ENCODE results near the gene CD9.

CD9 gene

DNA sequence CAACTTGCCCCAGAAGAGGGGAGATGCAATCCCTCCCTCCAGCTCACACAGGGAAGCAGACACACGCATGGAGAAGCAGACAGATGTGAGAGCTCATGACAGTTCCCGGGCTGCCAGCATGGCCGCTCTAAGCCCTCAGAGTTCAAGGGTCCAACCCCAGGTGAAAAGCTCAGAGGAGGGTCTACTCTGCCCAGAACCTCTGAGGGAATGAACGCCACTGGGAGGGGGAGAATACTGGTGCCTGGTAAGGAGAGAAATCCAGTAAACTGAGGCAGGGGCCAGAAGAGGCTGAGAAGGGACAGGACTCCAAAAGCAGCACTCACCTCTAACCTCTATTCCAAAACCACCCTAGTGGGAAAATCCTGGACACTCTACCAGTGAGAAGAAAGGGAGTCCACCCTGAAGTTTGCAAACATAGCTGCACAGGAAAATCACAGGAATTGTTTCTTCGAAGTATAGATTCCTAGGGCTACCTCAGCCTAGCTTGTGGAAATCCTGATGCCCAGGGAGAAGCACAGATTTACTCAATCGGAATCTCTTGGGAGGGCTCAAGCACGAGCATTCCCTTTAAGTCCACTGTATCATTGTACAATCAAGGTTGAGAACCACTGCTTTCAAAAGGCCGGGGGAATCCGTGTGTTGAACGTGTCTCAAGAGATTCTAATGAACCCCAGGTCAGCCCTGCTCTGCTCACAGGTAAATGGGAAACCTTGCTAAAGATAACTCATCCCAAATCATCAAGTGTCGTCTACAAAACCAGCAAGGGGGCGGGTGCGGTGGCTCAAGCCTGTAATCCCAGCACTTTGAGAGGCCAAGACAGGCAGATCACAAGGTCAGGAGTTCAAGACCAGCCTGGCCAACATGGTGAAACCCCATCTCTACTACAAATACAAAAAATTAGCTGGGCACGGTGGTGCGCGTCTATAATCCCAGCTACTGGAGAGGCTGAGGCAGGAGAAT, 76.0 kb downstream of the CD9 start:
- DNase-seq (ENCODE audit: low spot score) = no peak

DNA sequence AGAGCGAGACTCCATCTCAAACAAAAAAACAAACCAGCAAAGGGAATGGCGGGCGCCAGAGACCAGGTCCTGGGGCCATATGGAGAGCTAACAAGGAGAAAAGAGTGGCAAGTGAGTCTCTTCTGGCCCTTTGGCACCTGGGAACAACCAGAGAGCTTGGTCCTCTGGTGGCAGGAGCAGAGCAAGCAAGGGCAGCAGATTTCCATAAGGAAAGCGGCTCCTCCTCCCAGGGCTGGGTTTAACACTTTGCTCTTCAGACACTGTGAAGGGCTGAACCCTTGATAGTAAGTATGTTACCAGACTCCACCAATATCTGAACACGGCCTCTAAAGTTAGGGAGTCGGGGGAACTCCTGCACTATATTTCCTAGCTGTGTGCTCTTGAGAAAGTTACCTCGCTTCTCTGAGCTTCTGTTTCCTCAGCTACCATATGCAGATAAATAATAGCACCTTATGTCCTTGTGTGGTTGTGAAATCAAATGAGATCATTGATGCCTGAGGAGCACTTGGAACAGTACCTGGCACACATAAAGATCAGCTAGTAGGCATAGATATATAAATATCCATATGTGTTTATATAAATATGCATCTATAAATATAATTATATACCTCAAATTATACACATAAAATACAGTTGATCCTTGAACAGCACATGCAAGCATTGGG, 76.9 kb downstream of the CD9 start:
- DNase-seq (ENCODE audit: low spot score) = peak; percentile 73

DNA sequence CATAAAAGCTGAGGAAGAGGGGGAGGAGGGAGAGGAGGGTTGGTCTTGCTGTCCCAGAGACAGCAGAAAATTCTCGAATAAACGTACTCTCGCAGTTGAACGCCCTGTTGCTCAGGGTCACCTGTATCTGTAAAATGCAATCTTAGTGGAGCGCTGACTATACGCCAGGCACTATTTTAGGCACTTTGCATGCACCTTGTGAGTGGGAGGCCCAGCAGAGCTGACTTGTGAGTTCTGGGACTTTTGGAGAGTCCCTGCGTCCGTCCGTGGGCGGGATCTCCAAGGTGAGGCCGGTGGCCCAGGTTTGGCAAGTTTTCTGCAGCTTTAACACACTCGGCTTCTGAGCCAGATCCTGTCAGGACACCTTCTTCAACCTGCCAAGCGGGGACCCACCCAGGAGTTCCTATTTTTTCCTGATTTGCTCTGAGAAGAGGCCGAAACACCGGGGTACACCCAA, 77.8 kb downstream of the CD9 start:
- peak; percentile 60 for DNase-seq (ENCODE audit: low spot score)

DNA sequence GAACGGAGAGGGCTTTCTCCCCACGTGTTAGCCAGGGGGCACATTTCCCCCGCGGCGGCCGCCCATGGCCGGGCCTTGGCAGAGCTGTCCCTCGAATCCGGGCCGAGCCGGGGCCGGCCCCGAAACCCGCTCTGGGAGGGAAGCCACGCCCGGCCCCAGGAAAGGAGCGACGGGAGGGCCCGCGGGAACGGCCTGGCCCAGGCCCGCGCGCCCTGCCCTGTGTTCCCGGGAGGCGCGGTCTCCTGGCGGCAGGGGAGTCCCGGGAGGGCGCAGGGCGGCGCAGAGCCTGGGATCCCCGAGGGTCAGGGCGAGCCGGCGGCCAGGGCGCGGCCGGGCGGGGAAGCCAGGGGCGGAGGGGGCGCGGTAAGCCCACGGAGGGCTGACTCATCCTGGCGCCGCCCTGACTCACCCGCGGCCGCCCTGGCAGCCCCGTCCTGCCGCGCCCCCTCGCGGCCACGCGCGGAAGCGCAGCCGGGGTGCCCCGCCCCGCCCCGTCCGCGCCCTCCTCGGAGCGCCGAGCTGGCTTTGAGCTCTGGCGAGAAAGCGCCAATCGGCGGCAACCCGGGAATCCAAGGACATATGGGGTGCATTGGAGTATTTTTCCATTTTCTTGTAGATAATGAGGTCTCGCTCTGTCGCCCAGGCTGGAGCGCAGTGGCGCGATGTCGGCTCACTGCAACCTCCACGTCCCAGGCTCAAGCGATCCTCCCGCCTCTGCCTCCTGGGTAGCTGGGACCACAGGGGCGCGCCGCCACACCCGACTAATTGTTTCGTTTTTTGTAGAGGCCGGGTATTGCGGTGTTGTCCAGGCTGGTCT, 78.4 kb downstream of the CD9 start:
- peak; percentile 97 for DNase-seq (ENCODE audit: low spot score)

DNA sequence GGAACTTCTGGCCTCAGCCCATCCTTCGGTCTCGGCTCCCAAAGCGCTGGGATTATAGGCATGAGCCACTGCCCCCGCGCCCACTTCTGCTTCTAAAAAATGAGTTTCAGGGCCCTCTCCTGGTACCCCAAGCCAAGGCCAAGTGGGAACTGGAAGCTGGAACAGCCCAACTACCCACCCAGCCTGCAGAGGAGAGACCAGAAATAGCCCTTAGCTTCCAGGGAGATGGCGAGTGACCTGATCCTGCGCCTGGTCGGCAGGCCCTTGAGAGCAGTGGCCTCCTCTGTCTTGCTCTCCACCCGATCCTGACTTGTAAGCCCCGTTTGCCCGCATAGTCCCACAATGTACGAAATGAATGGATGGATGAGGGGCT, 79.0 kb downstream of the CD9 start:
- DNase-seq (ENCODE audit: low spot score) = no peak

DNA sequence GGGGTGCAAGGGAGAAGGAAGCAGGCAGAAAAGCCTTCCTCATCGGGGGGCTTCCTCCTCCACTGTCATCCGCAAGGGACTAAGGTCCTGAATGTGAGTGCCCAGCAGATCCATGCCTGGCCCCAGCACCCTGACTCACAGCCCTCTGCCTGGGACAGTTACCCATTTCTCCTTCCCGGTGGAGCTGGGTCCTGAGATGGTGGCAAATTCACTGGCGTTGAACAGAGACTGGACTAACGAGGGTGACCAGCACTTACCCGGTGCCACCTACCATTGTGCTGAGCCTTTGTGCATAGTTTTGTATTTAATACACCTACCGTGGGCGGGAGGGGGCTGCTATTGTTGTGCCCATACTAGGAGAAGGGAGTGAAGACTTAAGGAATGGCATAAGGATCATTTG, 79.4 kb downstream of the CD9 start:
- no peak for DNase-seq (ENCODE audit: low spot score)

DNA sequence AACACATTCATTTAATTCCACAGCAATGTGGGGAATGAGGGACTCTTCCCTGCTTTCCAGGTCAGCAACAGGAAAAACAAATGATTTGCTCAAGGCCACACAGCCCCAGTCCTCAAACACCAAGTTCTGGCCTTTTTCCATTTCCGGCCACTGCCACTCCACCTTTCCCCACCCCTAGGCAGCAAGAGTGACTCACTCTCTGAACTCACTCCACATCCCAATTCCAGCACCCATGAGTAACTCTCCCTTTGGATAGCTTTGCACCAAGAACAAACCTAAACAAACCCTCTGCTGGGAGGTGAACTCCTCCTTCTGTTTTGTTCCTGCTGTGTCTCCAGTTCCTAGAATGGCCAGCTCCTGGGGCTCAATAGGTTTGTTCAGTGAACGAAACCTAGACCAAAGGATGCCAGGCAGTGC, 79.9 kb downstream of the CD9 start:
- DNase-seq (ENCODE audit: low spot score) = peak; percentile 98

DNA sequence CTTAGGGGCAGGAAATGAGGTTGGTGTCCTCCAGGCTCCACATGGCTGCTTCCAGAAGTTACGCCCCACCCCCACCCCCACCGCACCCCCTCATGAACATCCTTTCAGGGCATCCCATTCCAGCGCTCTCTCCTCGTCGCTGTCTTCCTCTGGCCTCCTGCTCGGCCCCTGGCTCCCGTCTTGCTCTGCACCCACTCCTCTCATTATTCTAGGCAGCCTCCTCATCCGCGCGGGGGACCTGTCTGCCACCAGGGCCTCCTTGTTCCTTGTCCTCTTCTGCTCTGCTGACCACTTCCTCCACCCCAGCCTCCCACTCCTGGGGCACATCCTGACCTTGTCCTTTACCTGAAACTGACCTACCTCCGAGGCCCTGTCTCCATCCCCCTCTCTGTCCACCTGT, 80.5 kb downstream of the CD9 start:
- no peak for DNase-seq (ENCODE audit: low spot score)

DNA sequence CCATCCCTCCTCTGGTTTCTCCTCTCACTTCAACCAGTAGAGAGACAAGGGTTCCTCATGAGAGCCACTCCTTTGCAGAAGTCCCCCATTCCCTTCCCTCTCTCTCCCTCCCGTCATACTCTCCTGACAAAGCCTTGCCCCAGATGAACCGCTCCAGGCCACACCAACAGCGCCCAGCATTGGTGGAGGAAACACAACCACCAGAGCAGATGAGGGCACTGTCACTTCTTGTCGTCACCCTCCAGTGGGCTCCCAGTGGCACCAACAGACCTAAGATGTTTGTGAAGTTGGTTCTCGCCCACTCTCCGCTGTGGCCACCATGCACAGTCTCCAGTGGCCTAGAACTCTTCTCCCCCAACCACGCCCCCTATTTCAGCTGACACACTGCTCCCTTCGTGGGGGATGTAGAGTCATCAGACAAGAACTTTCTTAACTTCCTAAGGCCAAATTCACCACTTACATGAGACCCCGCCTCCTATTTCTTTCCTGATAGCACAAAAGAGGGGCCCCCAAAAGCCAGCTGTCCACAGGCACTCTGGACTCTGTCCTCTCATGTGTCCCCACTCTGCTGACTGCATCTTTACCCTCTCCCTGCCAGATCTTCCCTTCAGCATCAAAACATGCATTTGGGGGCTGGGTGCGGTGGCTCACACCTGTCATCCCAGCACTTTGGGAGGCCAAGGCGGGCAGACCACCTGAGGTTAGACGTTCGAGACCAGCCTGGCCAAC, 81.0 kb downstream of the CD9 start:
- DNase-seq (ENCODE audit: low spot score) = no peak

DNA sequence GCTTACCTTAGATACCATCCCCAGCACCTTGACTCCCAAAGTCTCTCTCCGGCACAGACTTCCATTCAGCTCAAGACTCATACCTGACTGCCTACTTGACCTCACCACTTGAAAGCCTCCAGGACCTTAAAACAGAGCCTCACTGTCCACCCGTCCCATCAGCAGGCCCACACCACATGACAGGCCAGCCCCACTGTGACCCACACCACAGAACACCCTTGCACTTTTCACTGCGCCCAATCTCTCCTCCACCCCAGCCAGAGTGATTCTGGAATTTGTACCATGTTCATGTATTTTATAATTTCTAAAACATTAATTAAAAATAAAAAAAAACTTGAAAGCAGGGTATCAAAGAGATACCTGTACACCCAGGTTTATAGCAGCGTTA, 82.2 kb downstream of the CD9 start:
- no peak for DNase-seq (ENCODE audit: low spot score)

DNA sequence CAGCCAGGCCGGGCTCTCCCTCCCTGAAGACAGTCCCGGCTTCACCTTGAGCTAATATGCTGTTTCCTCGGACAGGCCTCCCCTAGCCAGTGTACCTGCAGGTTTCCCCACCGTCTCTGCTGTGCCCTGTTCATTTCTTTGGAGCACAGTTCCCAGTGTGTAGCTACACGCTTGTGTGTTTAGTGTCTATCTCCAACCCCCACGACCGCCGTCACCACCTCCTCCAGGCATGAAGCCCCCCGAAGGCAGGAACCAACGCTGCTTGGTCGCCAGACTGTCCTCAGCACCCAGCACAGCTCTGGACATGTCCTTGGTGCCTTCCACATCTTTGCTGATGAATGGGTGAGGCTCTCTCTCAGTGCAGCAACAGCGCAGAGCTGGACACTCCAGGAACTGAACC, 84.1 kb downstream of the CD9 start:
- DNase-seq (ENCODE audit: low spot score) = no peak

DNA sequence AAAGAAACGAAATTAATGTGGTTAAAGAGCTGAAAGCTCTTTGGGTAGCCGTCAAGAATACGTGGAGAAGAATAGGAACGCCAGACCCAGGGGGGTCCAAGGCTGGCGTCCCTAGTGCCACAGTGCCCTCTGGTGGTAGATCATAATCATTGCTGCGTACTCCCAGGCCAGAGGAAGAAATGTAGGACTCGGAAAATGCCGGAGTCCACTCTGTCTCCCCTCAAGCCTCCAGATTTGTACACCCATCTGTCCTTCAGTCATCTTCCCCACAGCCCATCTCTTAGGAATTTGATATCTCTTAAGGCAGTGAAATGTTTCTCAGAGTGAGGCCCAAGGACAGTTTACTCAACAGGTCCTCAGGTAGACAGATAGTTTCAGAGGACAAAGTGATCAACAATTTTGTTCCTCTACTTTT, 84.9 kb downstream of the CD9 start:
- DNase-seq (ENCODE audit: low spot score) = peak; percentile 83

DNA sequence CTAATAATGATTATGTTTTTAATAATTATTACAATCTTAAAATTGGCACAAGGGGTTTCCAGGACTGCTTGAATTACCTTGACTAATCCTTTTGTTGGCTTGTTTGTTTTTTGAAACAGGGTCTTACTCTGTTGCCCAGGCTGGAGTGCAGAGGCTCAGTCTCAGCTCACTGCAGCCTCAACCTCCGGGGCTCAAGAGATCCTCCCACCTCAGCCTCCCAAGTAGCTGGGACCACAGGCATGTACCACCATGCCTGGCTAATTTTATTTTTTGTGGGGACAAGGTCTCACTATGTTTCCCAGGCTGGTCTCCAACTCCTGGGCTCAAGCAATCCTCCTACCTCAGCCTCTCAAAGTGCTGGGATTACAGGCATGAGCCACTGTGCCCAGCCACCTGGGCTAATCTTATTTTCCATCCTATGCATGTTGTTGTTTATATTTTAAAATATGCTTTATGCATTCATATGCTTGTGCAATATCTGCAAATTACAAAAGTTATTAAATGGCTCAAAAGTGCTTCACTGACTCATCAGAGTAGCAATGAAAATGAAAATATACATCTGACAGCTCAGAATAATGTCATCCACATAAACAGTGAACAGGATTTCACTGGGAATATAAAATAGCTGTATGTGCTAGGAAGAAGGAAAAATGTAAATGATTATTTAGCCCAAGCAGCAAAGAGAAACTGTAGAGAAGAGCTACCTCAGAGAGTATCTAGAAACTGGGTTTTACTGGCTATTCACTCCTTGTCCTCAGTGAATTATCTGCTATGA, 85.5 kb downstream of the CD9 start:
- DNase-seq (ENCODE audit: low spot score) = no peak
